ENCODE measurements around the gene DNAAF6.
"Not testable (repeated sequence)": the region's sequence is repeated elsewhere in the genome, so short reads cannot be mapped to it uniquely, and the experiment has no call there.

DNAAF6 gene

GRCh38 chrX:107205770-107206696 is at the start of gene DNAAF6, which contains the start of gene NUP62CL:
TSS of gene DNAAF6 (plus strand) at chrX:107206611. CDS start at chrX:107212876, 6,265 bp downstream.
TSS of gene NUP62CL (minus strand) at chrX:107206433. CDS start at chrX:107175146, 31,287 bp downstream.
- H2AFZ ChIP-seq (ENCODE audit: low read length): peak within 1 kb of the TSS; percentile 84
- H3K4me1 ChIP-seq (ENCODE audit: low read length): no peaks in the 10 kb centered on the region
- peak within 1 kb of the TSS; percentile 87 for H3K4me2 ChIP-seq (ENCODE audit: low read depth, low read length)
- H3F3A ChIP-seq (ENCODE audit: insufficient read depth, low read length): no peaks in the 10 kb centered on the region
- H3K4me3 ChIP-seq (ENCODE audit: low read length): peak within 1 kb of the TSS; percentile 80
- no peak for TF ChIP-seq EZH2phosphoT487 (IDR thresholded peaks at IDR 0.05; ENCODE audit: low read length)
- no peak for TF ChIP-seq EZH2 (optimal IDR thresholded peaks at IDR 0.05; ENCODE audit: low read depth, low read length)
- no peak for TF ChIP-seq CTCF (IDR thresholded peaks at IDR 0.05; ENCODE audit: low read length)
- DNase-seq: peak; percentile 85
- H3K9ac ChIP-seq (ENCODE audit: low read length): peak within 1 kb of the TSS; percentile 80
- H3K79me2 ChIP-seq (ENCODE audit: low read length): no peaks in the 10 kb centered on the region
- no peaks in the 10 kb centered on the region for H3K27me3 ChIP-seq (replicated peaks; ENCODE audit: insufficient read depth, low read length)
- H3K9me2 ChIP-seq (replicated peaks; ENCODE audit: insufficient read depth, low read length): no peaks in the 10 kb centered on the region
- H3K9me3 ChIP-seq (replicated peaks; ENCODE audit: insufficient read depth, low read length): no peaks in the 10 kb centered on the region
- no peaks in the 10 kb centered on the region for H3K36me3 ChIP-seq (replicated peaks; ENCODE audit: insufficient read depth, low read length)
- peak within 1 kb of the TSS; percentile 47; the same call in 1 of the 2 replicates for H3K27ac ChIP-seq (ENCODE audit: low read length)
- no peaks in the 10 kb centered on the region for H4K20me1 ChIP-seq (ENCODE audit: insufficient read depth, low read length)

GRCh38 chrX:107157618-107158017 is 48.8 kb upstream of the DNAAF6 start:
- not testable (repeated sequence) for H3F3A ChIP-seq (ENCODE audit: insufficient read depth, low read length); H3K9ac ChIP-seq (ENCODE audit: low read length); H3K4me1 ChIP-seq (ENCODE audit: low read length); H3K36me3 ChIP-seq (replicated peaks; ENCODE audit: insufficient read depth, low read length); H2AFZ ChIP-seq (ENCODE audit: low read length); DNase-seq; H3K9me2 ChIP-seq (replicated peaks; ENCODE audit: insufficient read depth, low read length); H4K20me1 ChIP-seq (ENCODE audit: insufficient read depth, low read length); H3K9me3 ChIP-seq (replicated peaks; ENCODE audit: insufficient read depth, low read length); H3K4me3 ChIP-seq (ENCODE audit: low read length); H3K27ac ChIP-seq (ENCODE audit: low read length); H3K79me2 ChIP-seq (ENCODE audit: low read length); H3K27me3 ChIP-seq (replicated peaks; ENCODE audit: insufficient read depth, low read length); H3K4me2 ChIP-seq (ENCODE audit: low read depth, low read length)

- Histone ChIP-seq H3K4me3 (ENCODE audit: low read length) (no peak overlapping the region), H3K9me2 (replicated peaks; ENCODE audit: insufficient read depth, low read length) (no peaks in the 10 kb centered on the region), H3K9me3 (replicated peaks; ENCODE audit: insufficient read depth, low read length) (no peaks in the 10 kb centered on the region), H3F3A (ENCODE audit: insufficient read depth, low read length) (no peaks in the 10 kb centered on the region), H3K9ac (ENCODE audit: low read length) (no peak overlapping the region), H3K27ac (ENCODE audit: low read length) (no peak overlapping the region), H3K4me1 (ENCODE audit: low read length) (no peaks in the 10 kb centered on the region), H3K36me3 (replicated peaks; ENCODE audit: insufficient read depth, low read length) (no peaks in the 10 kb centered on the region; the same call in 1 of the 2 replicates), H3K27me3 (replicated peaks; ENCODE audit: insufficient read depth, low read length) (no peaks in the 10 kb centered on the region), H3K4me2 (ENCODE audit: low read depth, low read length) (no peak overlapping the region), H4K20me1 (ENCODE audit: insufficient read depth, low read length) (no peaks in the 10 kb centered on the region), H2AFZ (ENCODE audit: low read length) (no peak overlapping the region), H3K79me2 (ENCODE audit: low read length) (no peaks in the 10 kb centered on the region)
- DNase-seq: no peak
- no peak for TF ChIP-seq EZH2phosphoT487 (IDR thresholded peaks at IDR 0.05; ENCODE audit: low read length)
- TF ChIP-seq EZH2 (optimal IDR thresholded peaks at IDR 0.05; ENCODE audit: low read depth, low read length): no peak
- no peak for TF ChIP-seq CTCF (IDR thresholded peaks at IDR 0.05; ENCODE audit: low read length)
Measured at GRCh38 chrX:107167163-107167921, 39.1 kb upstream of the DNAAF6 start.
